SW 1271 (cell line): ENCODE results near the gene HVCN1.
"Not testable (repeated sequence)": the region's sequence is repeated elsewhere in the genome, so short reads cannot be mapped to it uniquely, and the experiment has no call there.

Experiments used
- DNase-seq, 2 experiments: peaks; one replicate each; lab custom pipeline; 2025; lab: John Stamatoyannopoulos, UW

HVCN1 gene

GRCh38 chr12:110668480-110669192 lies 20.3 kb downstream of the HVCN1 start:
- no peak for DNase-seq

GRCh38 chr12:110667671-110668070 lies 21.2 kb downstream of the HVCN1 start:
- no peak for DNase-seq

GRCh38 chr12:110666892-110667291 lies 22.0 kb downstream of the HVCN1 start:
- no peak for DNase-seq

- no peak for DNase-seq
Measured at GRCh38 chr12:110661337-110661972, 27.5 kb downstream of the HVCN1 start.

GRCh38 chr12:110658878-110659277 lies 30.0 kb downstream of the HVCN1 start:
- DNase-seq = no peak

GRCh38 chr12:110658242-110658641 lies 30.7 kb downstream of the HVCN1 start:
- no peak for DNase-seq

GRCh38 chr12:110657747-110658146 lies 31.2 kb downstream of the HVCN1 start:
- DNase-seq = no peak

GRCh38 chr12:110656071-110656655 lies 32.8 kb downstream of the HVCN1 start:
- DNase-seq = no peak

GRCh38 chr12:110654238-110654637 lies 34.7 kb downstream of the HVCN1 start:
- DNase-seq = not testable (repeated sequence)

GRCh38 chr12:110649341-110649847 lies 39.5 kb downstream of the HVCN1 start:
- no peak for DNase-seq

- no peak for DNase-seq
Measured at GRCh38 chr12:110647631-110648040, 41.3 kb downstream of the HVCN1 start.

GRCh38 chr12:110641521-110641920 lies 47.4 kb downstream of the HVCN1 start:
- DNase-seq = no peak

GRCh38 chr12:110640275-110641025 lies 48.5 kb downstream of the HVCN1 start:
- no peak for DNase-seq

GRCh38 chr12:110639336-110640141 lies 49.4 kb downstream of the HVCN1 start:
- no peak for DNase-seq

- DNase-seq = no peak
Measured at GRCh38 chr12:110638796-110639195, 50.1 kb downstream of the HVCN1 start.

GRCh38 chr12:110637869-110638441 lies 51.0 kb downstream of the HVCN1 start:
- DNase-seq = no peak

- no peak for DNase-seq
Measured at GRCh38 chr12:110636516-110636915, 52.4 kb downstream of the HVCN1 start.

- no peak for DNase-seq
Measured at GRCh38 chr12:110635055-110635454, 53.9 kb downstream of the HVCN1 start.

- DNase-seq = no peak
Measured at GRCh38 chr12:110627500-110628195, 61.3 kb downstream of the HVCN1 start.

GRCh38 chr12:110622582-110622981 lies 66.3 kb downstream of the HVCN1 start:
- no peak for DNase-seq

GRCh38 chr12:110619534-110619953 lies 69.4 kb downstream of the HVCN1 start:
- no peak for DNase-seq
